Breast epithelium (tissue), 3 donors: ENCODE data around the gene SPPL3.

Source experiments
- POLR2A ChIP-seq: fragments of 450-650 bp; IDR thresholded peaks from one replicate; pipeline ENCODE4 v1.6.1; 2016; ENCODE audit warnings: antibody characterized with exemption, mild to moderate bottlenecking, moderate library complexity
- POLR2AphosphoS5 ChIP-seq, 3 donors: sonication (generic); formaldehyde crosslinking; IDR thresholded peaks; one replicate each; pipeline ENCODE4 v1.6.1; 2017; ENCODE audit warnings: antibody characterized with exemption in 3 of 3
- TF ChIP-seq, protein P1 (sequence below), 3 donors: fragments of 450-650 bp; IDR thresholded peaks; one replicate each; pipeline ENCODE4 v1.5.1; 2016 to 2017; ENCODE audit warnings: antibody characterized with exemption in 3 of 3, mild to moderate bottlenecking in 3 of 3, moderate library complexity in 3 of 3

DNA sequence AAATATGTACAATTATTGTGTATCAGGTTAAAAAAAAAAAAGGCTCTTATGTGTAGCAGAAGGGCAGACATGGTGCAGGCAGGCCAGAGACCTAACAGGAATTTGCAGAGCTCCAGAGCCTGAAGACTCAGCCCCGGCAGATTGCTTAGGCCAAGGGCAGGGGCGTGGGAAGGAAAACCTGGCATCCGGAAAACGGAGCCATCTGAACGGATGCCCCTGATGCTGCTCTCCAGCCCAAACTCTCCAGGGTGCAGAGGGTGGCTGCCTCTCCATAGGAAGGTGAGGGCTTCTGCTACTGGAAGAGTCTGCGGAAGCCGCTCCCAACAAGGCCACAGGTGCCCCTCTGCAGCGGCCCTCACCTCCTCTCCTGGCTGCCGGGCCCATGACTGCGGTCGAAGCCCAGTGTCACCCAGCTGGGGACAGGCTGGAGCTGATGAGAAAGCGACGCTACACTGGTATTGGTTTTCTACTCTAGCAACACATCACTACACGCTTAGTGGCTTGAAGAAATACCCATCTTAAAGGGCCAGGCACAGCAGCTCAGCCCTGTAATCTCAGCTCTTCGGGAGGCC lies 159.2 kb downstream of the SPPL3 start:
- TF ChIP-seq, protein P1, sequence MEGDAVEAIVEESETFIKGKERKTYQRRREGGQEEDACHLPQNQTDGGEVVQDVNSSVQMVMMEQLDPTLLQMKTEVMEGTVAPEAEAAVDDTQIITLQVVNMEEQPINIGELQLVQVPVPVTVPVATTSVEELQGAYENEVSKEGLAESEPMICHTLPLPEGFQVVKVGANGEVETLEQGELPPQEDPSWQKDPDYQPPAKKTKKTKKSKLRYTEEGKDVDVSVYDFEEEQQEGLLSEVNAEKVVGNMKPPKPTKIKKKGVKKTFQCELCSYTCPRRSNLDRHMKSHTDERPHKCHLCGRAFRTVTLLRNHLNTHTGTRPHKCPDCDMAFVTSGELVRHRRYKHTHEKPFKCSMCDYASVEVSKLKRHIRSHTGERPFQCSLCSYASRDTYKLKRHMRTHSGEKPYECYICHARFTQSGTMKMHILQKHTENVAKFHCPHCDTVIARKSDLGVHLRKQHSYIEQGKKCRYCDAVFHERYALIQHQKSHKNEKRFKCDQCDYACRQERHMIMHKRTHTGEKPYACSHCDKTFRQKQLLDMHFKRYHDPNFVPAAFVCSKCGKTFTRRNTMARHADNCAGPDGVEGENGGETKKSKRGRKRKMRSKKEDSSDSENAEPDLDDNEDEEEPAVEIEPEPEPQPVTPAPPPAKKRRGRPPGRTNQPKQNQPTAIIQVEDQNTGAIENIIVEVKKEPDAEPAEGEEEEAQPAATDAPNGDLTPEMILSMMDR (IDR thresholded peaks at IDR 0.05), result no peak
- TF ChIP-seq POLR2A, result no peak
- no peak for TF ChIP-seq POLR2AphosphoS5 (IDR thresholded peaks at IDR 0.05)
